ENCODE results near the gene TOP3A. TPM values are rescaled to one million over a fixed set of nuclear protein-coding genes. Genes with fewer than 3 reads are reported as not detected.

TOP3A gene
- total RNA-seq, 1 donor from 2014 or later, result 14.1 TPM

DNA sequence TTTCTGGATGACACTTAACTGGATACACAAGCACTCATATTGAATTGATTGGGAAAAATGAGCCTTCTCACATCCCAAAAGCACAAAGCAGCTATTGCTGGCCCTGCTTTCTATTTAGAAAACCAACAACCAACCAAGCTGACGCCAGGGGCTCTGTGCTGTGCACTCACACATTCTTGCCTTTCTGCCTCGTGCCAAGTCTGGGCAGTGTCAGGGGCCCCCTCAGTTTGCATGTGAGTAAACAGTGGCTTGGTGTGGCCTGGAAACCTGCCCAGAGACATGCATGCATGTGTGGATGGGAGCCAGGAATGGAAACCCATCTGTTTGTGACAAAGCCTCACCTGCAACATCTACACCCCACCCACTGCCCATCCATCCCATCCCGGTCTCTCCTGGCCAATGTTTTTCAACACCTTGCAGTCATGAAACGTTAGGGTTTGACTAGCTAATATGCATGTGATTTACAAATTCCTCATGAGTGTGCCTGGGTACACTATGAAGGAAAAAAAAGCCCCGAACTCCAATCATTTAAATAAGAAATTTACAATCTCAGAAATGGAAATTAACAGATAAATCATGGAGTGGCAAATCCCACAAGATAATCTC lies 33.9 kb downstream of the TOP3A start:
- DNase-seq (ENCODE audit: low read depth in 2 of 2), result no peak

DNA sequence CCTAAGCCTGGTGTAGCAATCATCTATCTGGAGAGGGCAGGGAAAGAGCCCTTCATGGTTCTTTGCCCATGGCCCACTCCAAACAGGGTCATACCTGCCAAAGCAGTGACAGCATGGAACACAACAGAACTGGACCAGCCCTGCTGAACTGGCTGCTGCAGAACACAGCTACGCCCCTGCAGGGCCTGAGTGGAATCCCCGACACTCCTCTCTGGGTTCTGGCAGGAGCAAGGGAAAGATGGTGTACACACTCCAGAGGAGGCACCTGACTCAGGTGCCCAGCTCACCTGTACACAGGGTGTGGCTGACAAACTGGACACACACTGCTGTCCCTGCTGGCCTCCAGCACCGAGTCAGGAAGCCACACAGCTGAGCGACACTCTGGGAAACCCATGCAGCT lies 34.5 kb downstream of the TOP3A start:
- no peak for DNase-seq (ENCODE audit: low read depth in 2 of 2)

DNA sequence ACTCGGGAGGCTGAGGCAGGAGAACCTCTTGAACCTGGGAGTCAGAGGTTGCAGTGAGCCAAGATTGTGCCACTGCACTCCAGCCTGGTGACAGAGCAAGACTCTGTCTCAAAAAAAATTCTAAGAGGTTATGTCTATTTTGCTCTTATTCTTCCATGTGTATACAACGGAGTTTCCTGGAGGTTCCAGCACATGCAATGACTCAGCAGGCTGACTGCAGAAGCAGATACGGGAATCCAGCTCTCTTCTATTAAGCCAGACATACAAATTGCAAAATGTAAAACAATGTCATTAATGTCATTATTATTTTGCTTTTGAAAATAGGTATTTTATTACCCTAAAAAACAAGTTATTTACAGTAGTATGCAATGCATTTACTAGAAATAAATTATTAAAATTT lies 35.9 kb downstream of the TOP3A start:
- no peak for DNase-seq (ENCODE audit: low read depth in 2 of 2)

DNA sequence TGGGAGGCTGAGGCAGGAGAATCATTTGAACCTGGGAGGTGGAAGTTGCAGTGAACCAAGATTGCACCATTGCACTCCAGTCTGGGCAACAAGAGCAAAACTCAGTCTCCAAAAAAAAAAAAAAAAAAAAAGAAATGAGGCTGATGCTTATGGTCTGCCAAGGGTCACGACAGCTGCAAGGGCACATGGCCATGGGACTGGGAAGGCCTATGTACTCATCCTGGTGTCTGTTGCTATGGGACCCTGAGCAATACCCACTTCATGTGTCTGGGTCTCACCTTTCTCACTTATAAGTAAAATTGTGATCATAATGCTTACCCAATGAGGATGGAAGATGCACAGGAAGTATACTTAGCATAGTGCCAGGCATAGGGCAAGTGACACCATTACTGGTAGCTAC lies 37.7 kb downstream of the TOP3A start:
- no peak for DNase-seq (ENCODE audit: low read depth in 2 of 2)

DNA sequence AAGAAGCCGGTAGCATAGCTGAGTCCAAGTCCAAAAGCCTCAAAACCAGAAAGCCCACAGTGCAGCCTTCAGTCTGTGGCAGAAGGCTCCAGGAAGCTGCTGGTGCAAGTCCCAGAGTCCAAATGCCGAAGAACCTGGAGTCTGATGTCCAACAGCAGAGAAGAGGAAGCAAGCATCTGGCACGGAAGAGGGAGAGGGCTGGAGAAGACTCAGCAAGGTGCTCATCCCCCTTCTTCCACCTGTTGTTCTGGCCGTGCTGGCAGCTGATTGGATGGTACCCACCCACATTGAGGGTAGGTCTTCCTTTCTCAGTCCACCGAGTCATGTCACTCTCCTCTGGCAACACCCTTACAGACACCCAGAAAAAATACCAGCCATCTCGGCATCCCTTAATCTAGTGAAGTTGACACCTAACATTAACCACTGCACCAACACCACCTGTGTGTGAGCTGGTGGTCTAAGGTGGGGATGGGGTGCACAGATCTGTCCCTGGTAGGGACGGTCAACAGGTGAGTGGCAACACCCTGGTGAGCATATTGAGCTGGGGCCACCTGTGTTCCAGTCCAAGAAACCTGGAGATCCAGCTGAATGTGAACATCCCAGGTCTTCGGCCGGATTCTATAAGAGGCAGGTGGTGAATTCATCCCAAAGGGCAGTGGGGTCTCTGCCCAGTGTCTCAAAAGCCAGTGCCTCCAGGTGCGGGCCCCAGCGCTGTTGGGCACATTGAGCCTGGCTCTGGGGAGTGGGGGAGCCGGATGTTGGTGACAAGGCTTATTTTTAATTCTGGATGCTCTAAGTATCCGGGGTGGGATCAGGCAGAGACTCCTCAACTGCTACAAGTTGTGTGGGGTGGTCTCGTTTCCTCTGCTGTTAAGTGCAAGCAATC lies 44.5 kb downstream of the TOP3A start:
- DNase-seq (ENCODE audit: low read depth in 2 of 2), result no peak

DNA sequence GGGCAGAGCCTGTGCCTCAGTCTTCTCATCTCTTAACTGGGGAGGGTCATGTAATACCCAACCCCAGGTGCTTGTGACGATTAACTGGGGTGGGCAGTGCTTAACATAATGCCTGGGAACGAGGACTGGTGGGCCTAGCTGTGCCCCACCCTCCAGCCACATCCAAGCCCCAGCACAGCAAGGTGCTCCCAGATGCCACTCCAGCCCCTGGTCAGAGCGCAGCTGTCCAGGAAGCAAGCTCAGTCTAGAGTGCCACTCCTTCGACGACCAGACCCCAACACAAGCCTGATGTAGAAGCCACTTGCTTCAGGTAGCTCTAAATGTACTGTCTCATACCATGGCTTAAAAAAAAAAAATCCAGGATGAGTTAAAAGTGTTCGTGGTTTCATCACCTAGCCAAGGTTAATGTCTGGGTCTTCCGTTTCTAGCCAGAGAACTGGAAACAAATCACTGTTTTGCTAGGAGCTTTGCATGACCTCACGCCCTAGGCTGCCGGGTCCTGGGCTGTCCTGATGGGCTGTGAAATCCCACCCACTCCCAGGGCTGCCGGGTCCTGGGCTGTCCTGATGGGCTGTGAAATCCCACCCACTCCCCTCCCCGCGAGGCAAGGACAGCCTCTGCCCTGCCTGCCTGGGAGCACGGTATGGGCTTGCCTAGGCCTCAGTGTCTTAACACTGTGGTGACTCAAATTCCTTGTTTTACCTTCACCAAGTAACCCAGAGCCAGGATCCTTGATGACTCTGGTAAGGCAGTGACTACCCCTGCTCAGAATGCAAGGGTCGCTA lies 46.7 kb downstream of the TOP3A start:
- DNase-seq (ENCODE audit: low read depth in 2 of 2), result peak in 1 of 2 donors; percentile 59

DNA sequence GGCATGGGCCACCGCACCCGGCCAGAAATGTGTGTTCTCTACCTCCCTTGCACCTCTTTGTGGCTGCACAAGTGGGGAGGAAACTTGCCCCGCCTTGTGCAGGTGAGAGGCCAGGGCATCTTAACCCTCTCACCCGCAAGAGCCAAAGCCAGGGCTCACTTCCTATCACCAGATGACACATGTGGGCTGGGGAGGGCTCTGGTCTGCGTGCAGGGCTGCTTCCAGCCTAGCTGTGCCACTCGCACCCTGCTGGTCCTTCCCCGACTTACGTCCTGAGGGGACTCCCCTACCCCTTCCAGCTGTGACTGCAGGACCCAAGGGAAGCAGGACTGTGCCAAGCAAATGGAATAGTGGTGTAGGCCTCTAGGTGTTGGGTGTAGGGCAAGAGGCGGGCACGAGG lies 47.4 kb downstream of the TOP3A start:
- DNase-seq (ENCODE audit: low read depth in 2 of 2), result no peak

DNA sequence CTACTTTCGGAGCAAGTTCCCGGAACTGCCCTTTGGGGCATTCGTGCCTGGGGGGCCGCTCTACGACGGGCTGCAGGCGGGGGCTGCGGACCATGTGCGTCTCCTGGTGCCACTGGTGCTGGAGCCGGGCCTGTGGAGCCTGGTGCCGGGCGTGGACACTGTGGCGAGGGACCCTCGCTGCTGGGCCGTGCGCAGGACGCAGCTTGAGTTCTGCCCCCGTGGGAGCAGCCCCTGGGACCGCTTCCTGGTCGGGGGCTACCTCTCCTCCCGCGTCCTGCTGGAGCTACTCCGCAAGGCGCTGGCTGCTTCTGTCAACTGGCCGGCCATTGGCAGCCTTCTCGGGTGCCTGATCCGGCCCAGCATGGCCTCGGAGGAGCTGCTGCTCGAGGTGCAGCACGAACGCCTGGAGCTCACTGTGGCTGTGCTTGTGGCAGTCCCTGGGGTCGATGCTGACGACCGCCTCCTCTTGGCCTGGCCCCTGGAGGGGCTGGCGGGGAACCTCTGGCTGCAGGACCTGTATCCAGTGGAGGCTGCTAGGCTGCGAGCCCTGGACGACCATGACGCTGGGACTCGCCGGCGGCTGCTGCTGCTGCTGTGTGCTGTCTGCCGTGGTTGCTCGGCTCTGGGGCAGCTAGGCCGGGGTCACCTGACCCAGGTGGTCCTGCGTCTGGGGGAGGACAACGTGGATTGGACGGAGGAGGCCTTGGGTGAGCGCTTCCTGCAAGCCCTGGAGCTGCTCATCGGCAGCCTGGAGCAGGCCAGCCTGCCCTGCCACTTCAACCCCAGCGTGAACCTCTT lies 50.7 kb downstream of the TOP3A start:
- DNase-seq (ENCODE audit: low read depth in 2 of 2), result no peak

DNA sequence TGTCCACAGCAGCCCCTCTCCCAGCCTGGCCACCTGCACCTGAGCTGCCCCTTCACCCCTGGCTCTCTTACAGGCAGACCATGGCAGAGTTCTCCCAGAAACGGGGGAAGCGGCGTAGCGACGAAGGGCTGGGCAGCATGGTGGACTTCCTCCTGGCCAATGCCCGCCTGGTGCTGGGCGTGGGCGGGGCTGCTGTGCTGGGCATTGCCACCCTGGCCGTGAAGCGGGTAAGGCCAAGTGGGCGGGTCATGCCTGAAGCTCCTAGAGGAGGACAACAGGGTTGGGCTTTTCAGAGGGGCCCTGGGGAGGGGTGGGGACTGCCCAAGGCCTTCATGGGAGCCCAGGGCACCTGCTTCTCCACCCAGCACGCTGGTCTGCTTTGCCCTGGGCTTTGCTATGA lies 52.2 kb downstream of the TOP3A start:
- DNase-seq (ENCODE audit: low read depth in 2 of 2), result no peak

DNA sequence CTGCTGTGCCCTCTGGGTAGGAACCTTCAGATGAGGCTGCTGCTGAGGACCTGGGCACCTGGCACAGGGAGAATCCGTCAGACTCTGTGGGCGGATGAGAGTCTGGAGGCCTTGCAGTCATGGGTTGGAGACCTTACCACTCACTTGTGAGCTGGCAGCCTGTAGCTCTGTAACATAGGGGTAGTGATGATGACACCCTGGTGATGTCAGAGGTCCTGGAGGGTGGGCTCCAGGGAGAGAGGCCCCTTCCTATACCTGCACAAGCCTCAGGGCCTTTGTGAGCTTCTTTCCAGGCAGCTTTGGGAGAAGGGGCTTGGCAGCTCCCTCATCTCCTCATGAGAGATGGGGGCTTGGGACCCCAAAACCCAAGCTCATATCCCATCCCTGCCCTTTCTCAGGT lies 52.7 kb downstream of the TOP3A start:
- no peak for DNase-seq (ENCODE audit: low read depth in 2 of 2)

DNA sequence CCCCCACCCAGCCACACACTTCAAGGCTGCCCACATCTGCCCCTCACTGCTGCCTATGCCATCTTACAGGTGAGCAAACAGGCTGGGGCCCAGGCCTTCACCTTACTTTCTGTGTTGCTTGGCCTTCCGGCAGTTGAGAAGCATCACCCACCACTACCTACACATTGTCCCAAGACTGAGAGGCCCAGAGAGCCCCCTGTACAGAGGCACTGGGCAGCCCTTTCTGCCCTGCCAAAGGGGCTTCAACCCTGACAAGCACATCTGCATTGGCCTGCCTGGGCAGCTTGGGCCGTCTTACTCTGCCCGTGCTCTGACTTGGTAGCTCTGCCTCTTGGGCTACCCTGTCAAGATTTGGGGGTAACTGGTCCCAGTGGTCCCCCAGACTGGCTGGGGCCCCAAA lies 53.1 kb downstream of the TOP3A start:
- no peak for DNase-seq (ENCODE audit: low read depth in 2 of 2)

DNA sequence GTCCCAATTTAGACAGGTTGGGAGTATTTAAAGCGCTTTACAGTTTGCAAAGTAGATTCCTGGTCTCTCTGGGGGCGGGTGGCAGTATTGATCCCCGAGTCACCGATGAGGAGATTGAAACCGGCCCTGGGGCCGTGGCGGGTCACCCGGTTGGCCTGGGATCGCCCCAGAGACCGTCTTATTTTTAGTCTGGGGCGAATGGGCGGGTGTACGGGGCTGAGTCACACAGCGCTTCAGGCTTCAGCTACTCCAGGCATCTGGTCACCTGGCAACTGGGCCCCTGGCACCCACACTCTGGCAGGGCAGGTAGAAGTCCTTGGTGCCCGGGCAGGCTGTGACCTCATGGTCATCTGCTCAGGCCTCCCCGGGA lies 53.7 kb downstream of the TOP3A start:
- DNase-seq (ENCODE audit: low read depth in 2 of 2), result peak in 1 of 2 donors; percentile 55

DNA sequence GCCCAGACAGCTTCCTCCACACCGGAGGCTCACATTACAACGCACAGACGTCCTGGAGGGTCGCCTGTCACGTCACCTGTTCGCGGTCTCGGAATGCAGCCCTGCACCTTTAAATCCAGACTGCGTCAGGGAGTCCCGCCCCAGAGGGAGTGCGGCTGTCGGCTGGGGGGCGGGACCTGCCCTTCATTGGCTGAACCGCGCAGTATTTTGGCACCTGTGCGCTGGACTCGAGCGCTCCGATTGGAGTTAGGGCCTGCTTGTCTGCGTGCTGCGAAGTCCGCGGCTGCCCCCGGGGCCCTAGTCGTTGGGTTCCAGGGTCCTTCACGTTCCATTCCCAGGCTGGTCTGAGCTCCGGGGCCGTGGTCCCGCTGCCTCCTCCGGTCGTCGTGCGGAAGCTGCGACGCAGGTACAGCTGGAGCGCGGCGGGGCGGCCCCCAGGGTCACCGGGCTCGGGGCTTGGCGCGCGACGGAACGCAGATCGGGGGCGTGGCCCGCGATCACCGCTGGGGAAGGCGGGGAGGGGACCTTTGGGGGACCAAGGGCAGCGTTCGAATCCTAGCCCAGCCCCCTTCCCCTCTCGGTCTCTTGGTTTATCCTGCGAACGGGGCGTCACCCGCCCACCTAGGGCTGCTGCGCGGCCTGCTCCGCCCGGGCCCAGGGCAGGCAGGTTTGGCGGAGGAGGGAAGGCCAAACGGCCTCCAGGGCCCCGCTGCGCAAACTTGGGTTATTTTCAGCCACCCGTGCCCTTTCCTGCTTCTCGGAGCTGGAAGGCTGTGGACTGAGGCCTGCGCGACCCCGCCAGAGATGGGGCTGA lies 54.3 kb downstream of the TOP3A start, which contains the start of gene MIEF2:
TSS of gene MIEF2 (plus strand) at position 331 of the 814 bp plus-strand sequence. CDS start 2,059 bp downstream, outside the sequence.
- DNase-seq (ENCODE audit: low read depth in 2 of 2), result peak; percentile 86 to 96

DNA sequence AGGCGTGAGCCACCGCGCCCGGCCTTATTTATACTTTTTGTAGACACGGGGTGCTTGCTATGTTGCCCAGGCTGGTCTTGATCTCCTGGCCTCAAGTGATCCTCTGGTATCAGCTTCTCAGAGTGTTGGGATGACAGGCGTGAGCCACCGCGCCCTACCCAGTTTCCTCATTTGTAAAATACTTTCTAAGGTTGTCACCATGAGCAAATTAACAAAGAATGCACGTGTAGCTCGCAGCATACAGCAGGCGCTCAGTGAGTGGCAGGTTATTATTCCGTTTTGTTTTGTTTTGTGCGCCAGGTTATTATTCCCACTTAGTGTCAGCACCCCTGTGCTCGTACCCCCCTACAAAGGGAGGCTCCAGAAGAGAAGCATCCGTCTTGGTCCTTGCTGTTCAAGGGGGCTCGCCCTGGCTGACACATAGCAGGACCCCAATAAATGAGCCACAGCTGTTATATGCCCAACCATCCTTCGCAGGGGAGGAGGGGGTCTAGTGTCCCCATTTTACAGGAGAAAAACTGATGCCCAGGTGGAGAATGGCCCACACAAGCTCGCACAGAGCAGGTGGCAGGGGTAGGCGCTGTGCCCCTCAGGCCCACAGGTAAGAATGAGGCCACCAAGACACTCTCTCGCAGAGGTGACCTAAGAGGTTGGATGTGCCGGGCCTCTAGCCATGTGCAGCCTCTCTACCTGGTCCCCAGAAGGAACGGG lies 55.0 kb downstream of the TOP3A start:
- no peak for DNase-seq (ENCODE audit: low read depth in 2 of 2)

DNA sequence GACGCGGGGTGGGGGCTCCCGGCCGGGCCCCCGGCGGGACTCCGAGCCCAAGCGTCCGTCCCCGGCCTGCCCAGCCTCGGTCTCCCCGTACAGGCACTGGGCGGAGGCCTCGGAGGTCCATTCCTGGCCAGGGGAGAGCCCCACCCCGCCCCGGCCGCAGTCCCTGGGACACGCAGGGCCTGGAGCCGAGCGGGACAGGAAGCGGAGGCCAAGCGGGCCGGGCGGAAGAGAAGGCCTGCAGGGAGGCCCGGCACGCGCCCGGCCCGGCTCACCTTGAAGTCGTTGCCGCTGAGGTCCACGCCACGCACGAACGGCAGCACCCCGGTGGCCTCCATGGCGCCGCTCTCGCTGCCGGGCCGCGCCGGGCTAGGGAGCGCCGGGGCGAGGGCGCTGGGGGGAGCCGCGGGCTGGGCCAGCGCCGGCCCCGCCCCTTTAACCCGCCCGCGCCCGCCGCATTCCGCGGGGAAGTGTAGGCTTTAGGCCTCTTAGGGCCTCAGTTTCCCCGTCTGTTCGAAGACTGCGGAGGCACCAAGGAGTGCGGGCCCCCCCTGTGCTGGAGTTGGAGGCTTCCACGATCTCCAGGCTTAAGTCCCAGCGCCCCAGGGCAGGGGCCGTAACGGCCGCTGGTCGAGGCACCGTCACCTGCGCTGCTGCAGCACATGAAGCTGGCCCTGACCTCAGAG lies 56.3 kb downstream of the TOP3A start, which contains the start of gene FLII:
TSS of gene FLII (minus strand) at position 383 of the 683 bp plus-strand sequence. CDS start at position 335, 48 bp downstream.
- peak in 1 of 2 donors; percentile 12 for DNase-seq (ENCODE audit: low read depth in 2 of 2)

DNA sequence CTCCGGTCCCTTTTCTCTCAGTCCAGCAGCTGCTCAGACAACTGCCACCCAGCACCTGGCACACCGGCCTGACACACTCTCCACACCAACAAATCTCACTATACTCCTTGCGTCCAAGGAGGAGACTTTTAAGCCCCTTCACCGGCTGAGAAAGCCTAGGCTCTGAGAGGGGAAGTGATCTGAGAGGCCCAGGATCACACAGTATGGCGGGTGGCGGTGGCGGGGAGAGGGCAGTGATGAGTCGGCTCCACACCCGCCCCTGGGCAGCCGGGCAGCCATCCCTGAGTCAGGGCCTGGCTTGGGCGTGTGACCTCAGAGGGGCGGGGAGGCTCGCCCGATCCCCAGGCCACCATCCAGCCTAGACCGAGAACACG lies 56.8 kb downstream of the TOP3A start:
- DNase-seq (ENCODE audit: low read depth in 2 of 2), result peak; percentile 29 to 77

DNA sequence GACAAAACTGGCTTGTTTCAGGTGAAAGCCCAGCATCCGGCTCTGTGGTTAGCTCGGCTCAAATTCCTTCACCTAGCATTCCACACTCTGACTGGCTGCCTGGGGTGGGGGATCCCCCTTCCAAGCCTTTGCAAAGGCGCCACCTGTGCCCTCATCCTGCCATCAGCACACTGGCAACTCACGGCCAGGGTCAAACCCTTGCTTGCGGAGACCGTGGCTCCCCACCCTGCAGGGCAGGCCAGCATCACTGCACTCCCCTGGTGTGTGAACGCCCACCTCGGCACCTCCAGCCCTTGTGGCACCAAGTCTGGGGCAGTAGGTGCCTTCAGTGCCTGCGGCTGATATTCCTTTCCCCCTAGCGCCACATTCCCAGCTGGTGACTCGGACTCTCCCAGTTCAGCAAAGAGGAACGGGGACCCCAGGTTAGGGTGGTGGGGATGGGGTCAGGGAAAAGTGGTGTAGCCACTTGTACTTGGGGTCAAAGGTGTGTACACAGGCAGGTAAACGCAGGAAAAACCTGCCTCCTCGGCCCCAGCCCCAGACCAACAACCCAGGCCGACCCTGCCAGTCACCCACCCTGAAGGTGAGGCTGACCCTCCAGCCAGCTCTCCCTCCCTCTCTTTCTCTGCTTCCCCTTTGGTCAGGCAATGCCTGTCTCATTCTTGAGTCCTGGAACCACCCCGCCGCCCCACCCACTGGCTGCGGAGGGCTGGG lies 57.4 kb downstream of the TOP3A start:
- DNase-seq (ENCODE audit: low read depth in 2 of 2), result peak in 1 of 2 donors; percentile 57

DNA sequence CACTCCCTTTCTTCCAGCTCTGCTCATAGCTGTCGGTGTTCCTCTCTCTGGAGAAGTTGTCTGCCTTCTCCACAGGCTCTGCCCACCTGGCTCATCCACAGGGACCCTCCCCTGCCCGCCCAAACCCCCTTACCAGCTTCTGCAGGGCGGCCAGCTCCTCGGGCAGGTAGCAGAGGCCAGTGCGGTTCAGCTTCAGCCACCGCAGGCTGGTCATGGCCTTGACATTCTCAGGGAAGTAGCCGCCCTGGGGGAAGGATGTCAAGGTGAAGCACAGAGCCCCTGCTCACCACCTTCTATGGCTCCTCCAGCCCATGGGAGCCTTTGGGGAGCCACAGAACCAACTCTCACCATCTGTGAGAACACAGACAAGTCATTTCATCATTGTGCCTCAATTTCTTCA lies 58.0 kb downstream of the TOP3A start:
- DNase-seq (ENCODE audit: low read depth in 2 of 2), result no peak

DNA sequence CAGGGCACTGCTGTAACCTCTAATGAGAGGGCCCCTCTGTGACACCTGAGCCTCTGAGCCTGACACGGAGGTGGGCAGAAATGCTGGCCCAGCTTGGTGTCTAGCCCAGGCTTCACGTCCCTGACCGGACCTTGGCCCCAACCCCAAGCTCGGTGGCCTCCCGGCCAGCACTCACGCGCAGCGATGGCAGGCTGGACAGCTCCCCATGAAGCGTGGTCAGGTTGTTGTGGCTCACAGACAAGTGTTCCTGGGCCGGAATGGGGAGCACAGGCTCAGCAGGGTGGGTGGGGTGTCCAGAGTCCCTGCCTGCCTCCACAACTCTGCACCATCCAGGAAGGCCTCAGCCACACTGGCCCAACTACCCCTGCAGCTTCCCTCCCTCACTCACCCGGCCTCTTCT lies 58.4 kb downstream of the TOP3A start:
- DNase-seq (ENCODE audit: low read depth in 2 of 2), result no peak
